HepG2 (cell line): Measurements from ENCODE around the gene NAIF1. TPM values are rescaled to one million over a fixed set of nuclear protein-coding genes. Genes with fewer than 3 reads are reported as not detected.

ENCODE experiments used
- EHMT2 ChIP-seq: fragments of 200-600 bp; sonication (generic); IDR thresholded peaks from 2 replicates; pipeline ENCODE4 v1.7.0; 2017; ENCODE audit warnings: antibody characterized with exemption, low read depth, low read length, borderline replicate concordance
- MEIS2 ChIP-seq: sonication (generic); formaldehyde crosslinking; IDR thresholded peaks from 2 replicates; pipeline ENCODE4 v1.9.0; 2021; ENCODE audit warnings: mild to moderate bottlenecking, missing genetic modification reagents
- SIX1 ChIP-seq: sonication (generic); formaldehyde crosslinking; IDR thresholded peaks from 2 replicates; pipeline ENCODE4 v1.4.0; 2020; ENCODE audit warnings: missing genetic modification reagents, borderline replicate concordance
- SMAD1 ChIP-seq: sonication (generic); formaldehyde crosslinking; IDR thresholded peaks from 2 replicates; pipeline ENCODE4 v1.4.0; 2020; ENCODE audit warnings: missing genetic modification reagents, low read depth, mild to moderate bottlenecking, borderline replicate concordance
- TBL1XR1 ChIP-seq: fragments of 150-350 bp; IDR thresholded peaks from 2 replicates; pipeline ENCODE4 v1.6.1; 2014; ENCODE audit warnings: borderline replicate concordance, low read length; ENCODE audit not compliant: partially characterized antibody
- TEAD3 ChIP-seq: optimal IDR thresholded peaks from 2 replicates; pipeline ENCODE3; 2016; ENCODE audit warnings: borderline replicate concordance
- ZBTB38 ChIP-seq: sonication (generic); formaldehyde crosslinking; IDR thresholded peaks from 2 replicates; pipeline ENCODE4 v1.5.1; 2020; ENCODE audit warnings: mild to moderate bottlenecking, missing genetic modification reagents
- ZFP90 ChIP-seq: sonication (generic); formaldehyde crosslinking; IDR thresholded peaks from 2 replicates; pipeline ENCODE4 v1.8.0; 2022; ENCODE audit warnings: missing genetic modification reagents, mild to moderate bottlenecking, inconsistent platforms, borderline replicate concordance
- ZNF24 ChIP-seq: fragments of 450-650 bp; IDR thresholded peaks from 2 replicates; pipeline ENCODE4 v1.6.1; 2017; ENCODE audit warnings: antibody characterized with exemption, mild to moderate bottlenecking
- ZNF253 ChIP-seq: sonication (generic); formaldehyde crosslinking; IDR thresholded peaks from 2 replicates; pipeline ENCODE4 v1.8.0; 2022; ENCODE audit warnings: mild to moderate bottlenecking, missing genetic modification reagents, borderline replicate concordance
- ZNF256 ChIP-seq: sonication (generic); formaldehyde crosslinking; conservative IDR thresholded peaks from 2 replicates; pipeline ENCODE4 v1.4.0; 2020; ENCODE audit warnings: missing genetic modification reagents
- ZNF33A ChIP-seq: sonication (generic); formaldehyde crosslinking; IDR thresholded peaks from 2 replicates; pipeline ENCODE4 v1.5.1; 2020; ENCODE audit warnings: missing genetic modification reagents, mild to moderate bottlenecking, moderate library complexity, borderline replicate concordance
- ZNF543 ChIP-seq: sonication (generic); formaldehyde crosslinking; IDR thresholded peaks from 2 replicates; pipeline ENCODE4 v1.4.0; 2020; ENCODE audit warnings: mild to moderate bottlenecking, missing genetic modification reagents
- ZNF670 ChIP-seq: sonication (generic); formaldehyde crosslinking; IDR thresholded peaks from 2 replicates; pipeline ENCODE4 v1.8.0; 2022; ENCODE audit warnings: mild to moderate bottlenecking, missing genetic modification reagents, borderline replicate concordance
- polyA plus RNA-seq, 8 experiments: library from polyadenylated mRNA; depleted of rRNA in 3 of 8; stranded (reverse) in 7 of 8; unstranded in 1 of 8; fragments of >200 nt; fragmentation: Illumina TruSeq in 4 of 8; extraction: Trizol in 4 of 8; gene quantifications; 2 replicates each; pipeline versions ENCODE4 v1.2.1 to v1.2.3, GENCODE V29; 2011 to 2016; ENCODE audit warnings: low read depth in 4 of 8, missing spikeins in 1 of 8, mixed read lengths in 1 of 8; ENCODE audit not compliant: insufficient read depth in 1 of 8
- total RNA-seq, 5 experiments: library from RNA; depleted of rRNA; stranded (reverse); fragments of >200 nt; fragmentation: Illumina TruSeq; extraction: Trizol; gene quantifications; 2 replicates each; pipeline ENCODE4 v1.2.3, GENCODE V29; 2016; ENCODE audit warnings: low read depth in 1 of 5
- TF ChIP-seq, protein P1 (sequence below): sonication (generic); formaldehyde crosslinking; conservative IDR thresholded peaks from 2 replicates; pipeline ENCODE4 v1.4.0; 2020; ENCODE audit warnings: missing genetic modification reagents
- TF ChIP-seq, protein P2 (sequence below): sonication (generic); formaldehyde crosslinking; IDR thresholded peaks from 2 replicates; pipeline ENCODE4 v1.4.0; 2020; ENCODE audit warnings: missing genetic modification reagents
- TF ChIP-seq, protein P3 (sequence below): sonication (generic); formaldehyde crosslinking; IDR thresholded peaks from 2 replicates; pipeline ENCODE4 v1.4.0; 2020; ENCODE audit warnings: missing genetic modification reagents, borderline replicate concordance
- TF ChIP-seq, protein P4 (sequence below): sonication (generic); formaldehyde crosslinking; IDR thresholded peaks from 2 replicates; pipeline ENCODE4 v1.4.0; 2020; ENCODE audit warnings: missing genetic modification reagents, borderline replicate concordance

The NAIF1 gene
- total and polyA plus RNA-seq, 2 of the 13 experiments (the other 11 are each of a cell fraction or from before 2014, with no cell fraction given) = 6.0 to 6.9 TPM

DNA sequence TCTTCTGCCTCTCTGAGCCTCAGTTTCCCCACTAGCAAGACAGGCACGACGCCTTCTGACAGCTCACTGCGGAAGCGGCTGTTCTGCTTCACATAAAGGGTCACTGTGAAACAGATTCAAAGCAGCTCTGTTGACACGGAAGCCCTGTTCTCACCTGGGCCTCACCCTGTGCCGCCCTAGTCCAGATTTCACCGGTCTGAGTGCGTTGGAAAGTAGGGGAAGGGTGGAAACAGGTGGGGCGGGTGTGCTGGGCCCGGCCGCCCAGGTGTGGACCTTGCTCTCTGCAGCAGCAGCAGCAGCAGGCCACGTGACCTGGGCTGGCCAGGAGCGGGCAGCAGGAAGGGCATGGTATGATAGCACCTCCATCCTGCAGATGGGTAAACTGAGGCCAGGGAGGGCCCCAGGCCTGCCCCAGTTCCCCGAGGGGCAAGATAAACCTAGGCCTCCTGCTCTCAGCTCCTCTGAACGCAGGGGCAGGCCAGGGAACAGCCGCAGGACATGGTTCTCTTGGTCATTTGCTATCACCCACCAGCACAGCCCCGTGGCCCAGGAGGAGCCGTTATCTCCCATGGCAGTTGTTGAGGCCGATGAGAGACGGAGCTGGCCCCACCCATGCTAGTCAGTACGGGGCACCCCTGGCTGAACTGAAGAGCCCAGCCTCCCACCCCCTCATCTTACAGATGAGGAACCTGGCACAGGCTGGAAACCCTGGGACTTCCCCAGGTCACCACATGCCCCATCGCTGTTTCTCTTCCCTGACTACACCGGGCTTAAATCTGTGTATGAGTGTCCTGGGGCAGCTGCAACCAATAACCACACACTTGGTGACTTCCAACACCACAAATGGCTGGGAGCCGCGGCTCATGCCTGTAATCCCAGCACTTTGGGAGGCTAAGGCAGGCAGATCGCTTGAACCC, 48.3 kb upstream of the NAIF1 start (continued):
- TF ChIP-seq, protein P1, sequence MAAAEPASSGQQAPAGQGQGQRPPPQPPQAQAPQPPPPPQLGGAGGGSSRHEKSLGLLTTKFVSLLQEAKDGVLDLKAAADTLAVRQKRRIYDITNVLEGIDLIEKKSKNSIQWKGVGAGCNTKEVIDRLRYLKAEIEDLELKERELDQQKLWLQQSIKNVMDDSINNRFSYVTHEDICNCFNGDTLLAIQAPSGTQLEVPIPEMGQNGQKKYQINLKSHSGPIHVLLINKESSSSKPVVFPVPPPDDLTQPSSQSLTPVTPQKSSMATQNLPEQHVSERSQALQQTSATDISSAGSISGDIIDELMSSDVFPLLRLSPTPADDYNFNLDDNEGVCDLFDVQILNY (CRISPR knock-in tag) = no peak
- TF ChIP-seq ZBTB38 (CRISPR knock-in tag) (peak; percentile 88), ZFP90 (CRISPR knock-in tag) (peak; percentile 60; the same call in 1 of the 2 replicates), ZNF24 (no peak), TBL1XR1 (no peak), TEAD3 (CRISPR knock-in tag) (peak; percentile 76), ZNF253 (0 out of 2 replicates have a peak, but pooled peaks have one; percentile 15), MEIS2 (CRISPR knock-in tag) (peak; percentile 95), SMAD1 (CRISPR knock-in tag) (no peak; the same call in 1 of the 2 replicates), ZNF670 (CRISPR knock-in tag) (peak; percentile 99), ZNF256 (CRISPR knock-in tag) (no peak), SIX1 (CRISPR knock-in tag) (peak; percentile 57; the same call in 1 of the 2 replicates), EHMT2 (no peak), ZNF543 (CRISPR knock-in tag) (peak; percentile 95; the same call in 1 of the 2 replicates), ZNF33A (CRISPR knock-in tag) (no peak)
- TF ChIP-seq, protein P2, sequence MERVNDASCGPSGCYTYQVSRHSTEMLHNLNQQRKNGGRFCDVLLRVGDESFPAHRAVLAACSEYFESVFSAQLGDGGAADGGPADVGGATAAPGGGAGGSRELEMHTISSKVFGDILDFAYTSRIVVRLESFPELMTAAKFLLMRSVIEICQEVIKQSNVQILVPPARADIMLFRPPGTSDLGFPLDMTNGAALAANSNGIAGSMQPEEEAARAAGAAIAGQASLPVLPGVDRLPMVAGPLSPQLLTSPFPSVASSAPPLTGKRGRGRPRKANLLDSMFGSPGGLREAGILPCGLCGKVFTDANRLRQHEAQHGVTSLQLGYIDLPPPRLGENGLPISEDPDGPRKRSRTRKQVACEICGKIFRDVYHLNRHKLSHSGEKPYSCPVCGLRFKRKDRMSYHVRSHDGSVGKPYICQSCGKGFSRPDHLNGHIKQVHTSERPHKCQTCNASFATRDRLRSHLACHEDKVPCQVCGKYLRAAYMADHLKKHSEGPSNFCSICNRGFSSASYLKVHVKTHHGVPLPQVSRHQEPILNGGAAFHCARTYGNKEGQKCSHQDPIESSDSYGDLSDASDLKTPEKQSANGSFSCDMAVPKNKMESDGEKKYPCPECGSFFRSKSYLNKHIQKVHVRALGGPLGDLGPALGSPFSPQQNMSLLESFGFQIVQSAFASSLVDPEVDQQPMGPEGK = peak; percentile 94
- TF ChIP-seq, protein P3, sequence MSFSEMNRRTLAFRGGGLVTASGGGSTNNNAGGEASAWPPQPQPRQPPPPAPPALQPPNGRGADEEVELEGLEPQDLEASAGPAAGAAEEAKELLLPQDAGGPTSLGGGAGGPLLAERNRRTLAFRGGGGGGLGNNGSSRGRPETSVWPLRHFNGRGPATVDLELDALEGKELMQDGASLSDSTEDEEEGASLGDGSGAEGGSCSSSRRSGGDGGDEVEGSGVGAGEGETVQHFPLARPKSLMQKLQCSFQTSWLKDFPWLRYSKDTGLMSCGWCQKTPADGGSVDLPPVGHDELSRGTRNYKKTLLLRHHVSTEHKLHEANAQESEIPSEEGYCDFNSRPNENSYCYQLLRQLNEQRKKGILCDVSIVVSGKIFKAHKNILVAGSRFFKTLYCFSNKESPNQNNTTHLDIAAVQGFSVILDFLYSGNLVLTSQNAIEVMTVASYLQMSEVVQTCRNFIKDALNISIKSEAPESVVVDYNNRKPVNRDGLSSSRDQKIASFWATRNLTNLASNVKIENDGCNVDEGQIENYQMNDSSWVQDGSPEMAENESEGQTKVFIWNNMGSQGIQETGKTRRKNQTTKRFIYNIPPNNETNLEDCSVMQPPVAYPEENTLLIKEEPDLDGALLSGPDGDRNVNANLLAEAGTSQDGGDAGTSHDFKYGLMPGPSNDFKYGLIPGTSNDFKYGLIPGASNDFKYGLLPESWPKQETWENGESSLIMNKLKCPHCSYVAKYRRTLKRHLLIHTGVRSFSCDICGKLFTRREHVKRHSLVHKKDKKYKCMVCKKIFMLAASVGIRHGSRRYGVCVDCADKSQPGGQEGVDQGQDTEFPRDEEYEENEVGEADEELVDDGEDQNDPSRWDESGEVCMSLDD (CRISPR knock-in tag) = no peak; the same call in 1 of the 2 replicates
- TF ChIP-seq, protein P4, sequence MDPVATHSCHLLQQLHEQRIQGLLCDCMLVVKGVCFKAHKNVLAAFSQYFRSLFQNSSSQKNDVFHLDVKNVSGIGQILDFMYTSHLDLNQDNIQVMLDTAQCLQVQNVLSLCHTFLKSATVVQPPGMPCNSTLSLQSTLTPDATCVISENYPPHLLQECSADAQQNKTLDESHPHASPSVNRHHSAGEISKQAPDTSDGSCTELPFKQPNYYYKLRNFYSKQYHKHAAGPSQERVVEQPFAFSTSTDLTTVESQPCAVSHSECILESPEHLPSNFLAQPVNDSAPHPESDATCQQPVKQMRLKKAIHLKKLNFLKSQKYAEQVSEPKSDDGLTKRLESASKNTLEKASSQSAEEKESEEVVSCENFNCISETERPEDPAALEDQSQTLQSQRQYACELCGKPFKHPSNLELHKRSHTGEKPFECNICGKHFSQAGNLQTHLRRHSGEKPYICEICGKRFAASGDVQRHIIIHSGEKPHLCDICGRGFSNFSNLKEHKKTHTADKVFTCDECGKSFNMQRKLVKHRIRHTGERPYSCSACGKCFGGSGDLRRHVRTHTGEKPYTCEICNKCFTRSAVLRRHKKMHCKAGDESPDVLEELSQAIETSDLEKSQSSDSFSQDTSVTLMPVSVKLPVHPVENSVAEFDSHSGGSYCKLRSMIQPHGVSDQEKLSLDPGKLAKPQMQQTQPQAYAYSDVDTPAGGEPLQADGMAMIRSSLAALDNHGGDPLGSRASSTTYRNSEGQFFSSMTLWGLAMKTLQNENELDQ (CRISPR knock-in tag) = no peak
